ENCODE results near the gene SEMA6A.
"Not testable (repeated sequence)": the region's sequence is repeated elsewhere in the genome, so short reads cannot be mapped to it uniquely, and the experiment has no call there.

SEMA6A gene

GRCh38 chr5:116546033-116546742 is 28.4 kb downstream of the SEMA6A start:
- DNase-seq = no peak

GRCh38 chr5:116545465-116545864 is 29.2 kb downstream of the SEMA6A start:
- not testable (repeated sequence) for DNase-seq

- no peak for DNase-seq
Measured at GRCh38 chr5:116544531-116545241, 29.9 kb downstream of the SEMA6A start.

- DNase-seq = no peak
Measured at GRCh38 chr5:116543501-116543900, 31.1 kb downstream of the SEMA6A start.

- DNase-seq = no peak
Measured at GRCh38 chr5:116542619-116543018, 32.0 kb downstream of the SEMA6A start.

- DNase-seq = no peak
Measured at GRCh38 chr5:116539222-116539621, 35.4 kb downstream of the SEMA6A start.

- no peak for DNase-seq
Measured at GRCh38 chr5:116536316-116537083, 38.1 kb downstream of the SEMA6A start.

GRCh38 chr5:116534964-116535651 is 39.5 kb downstream of the SEMA6A start:
- no peak for DNase-seq

- no peak for DNase-seq
Measured at GRCh38 chr5:116532762-116533525, 41.7 kb downstream of the SEMA6A start.

GRCh38 chr5:116531635-116532034 is 43.0 kb downstream of the SEMA6A start:
- no peak for DNase-seq

- DNase-seq = no peak
Measured at GRCh38 chr5:116531117-116531516, 43.5 kb downstream of the SEMA6A start.

GRCh38 chr5:116530276-116530675 is 44.3 kb downstream of the SEMA6A start:
- DNase-seq = no peak

- no peak for DNase-seq
Measured at GRCh38 chr5:116529615-116530014, 45.0 kb downstream of the SEMA6A start.

- DNase-seq = no peak
Measured at GRCh38 chr5:116528519-116529234, 45.9 kb downstream of the SEMA6A start.

GRCh38 chr5:116527582-116527981 is 47.0 kb downstream of the SEMA6A start:
- no peak for DNase-seq

- no peak for DNase-seq
Measured at GRCh38 chr5:116525674-116526073, 48.9 kb downstream of the SEMA6A start.

- no peak for DNase-seq
Measured at GRCh38 chr5:116524966-116525365, 49.7 kb downstream of the SEMA6A start.

- DNase-seq = no peak
Measured at GRCh38 chr5:116524051-116524904, 50.3 kb downstream of the SEMA6A start.

- not testable (repeated sequence) for DNase-seq
Measured at GRCh38 chr5:116523182-116523581, 51.4 kb downstream of the SEMA6A start.

GRCh38 chr5:116522356-116523136 is 52.1 kb downstream of the SEMA6A start:
- DNase-seq = no peak
